Heart left ventricle (tissue), 13 donors: ENCODE measurements around the gene RBM18.

Experiments
- POLR2A ChIP-seq, 2 donors: fragments of 450-650 bp; IDR thresholded peaks; one replicate each; pipeline ENCODE4 v1.6.1; 2017; ENCODE audit warnings: antibody characterized with exemption in 2 of 2, mild to moderate bottlenecking in 2 of 2, moderate library complexity in 2 of 2
- TF ChIP-seq, protein P1 (sequence below), 12 donors: fragments of 200-600 bp; sonication (generic) in 4 of 12; IDR thresholded peaks; one replicate each; pipeline versions ENCODE4 v1.5.0 to v1.8.0; 2018 to 2022; ENCODE audit warnings: antibody characterized with exemption in 12 of 12, mild to moderate bottlenecking in 5 of 12
- donor health status: ischemic (EF 13 %, LVEDD 7.1; RV severe dilation, severe dysfunction).
- donor health status: DM: no; HTN: yes; CAD: no.
- donor health status: DM: no; HTN: no; CAD: no.
- donor health status: ischemic (EF 25% LVEDD 6.9; RV normal size, moderate dysfunction).
- donor health status: ischemic (EF 25% LVEDD 5.7; RV mildly dilated, moderate dysfunction).
- donor health status: ischemic (EF 35%, LVEDD 5.7; RV mildly dilated, moderate dysfunction).
- donor health status: nonischemic (EF 11% LVEDD 7.7; RV severe dilation, severe dysfunction).
- donor health status: DM: yes; HTN: yes; CAD: no.
- donor health status: PGD.
- donor health status: ischemic (EF 29% LVEDD 5.4; RV normal size, mild dysfunction).
- donor health status: nonischemic (EF 23%, LVEDD 6.1; RV moderate dilation, normal function).

DNA sequence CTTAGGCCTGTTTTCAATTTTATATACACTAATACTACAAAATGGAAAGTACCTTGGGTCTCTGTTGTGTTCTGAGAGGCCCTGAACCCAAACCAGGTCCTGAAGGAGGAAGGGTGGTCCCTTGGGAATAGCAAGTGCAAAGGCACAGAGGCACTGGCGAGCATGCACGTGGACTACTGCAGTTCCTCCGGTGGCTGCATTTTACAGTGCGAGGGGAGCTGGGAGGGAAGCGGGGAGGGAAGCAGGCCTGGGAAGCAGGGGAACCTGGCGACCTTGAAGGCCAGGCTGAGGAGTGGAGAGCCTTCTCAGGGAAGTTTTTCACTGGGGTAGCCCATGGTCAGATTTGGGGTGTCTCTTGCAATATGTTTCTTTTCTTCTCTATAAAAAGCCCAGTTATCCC lies 71.0 kb downstream of the RBM18 start:
- TF ChIP-seq, protein P1, sequence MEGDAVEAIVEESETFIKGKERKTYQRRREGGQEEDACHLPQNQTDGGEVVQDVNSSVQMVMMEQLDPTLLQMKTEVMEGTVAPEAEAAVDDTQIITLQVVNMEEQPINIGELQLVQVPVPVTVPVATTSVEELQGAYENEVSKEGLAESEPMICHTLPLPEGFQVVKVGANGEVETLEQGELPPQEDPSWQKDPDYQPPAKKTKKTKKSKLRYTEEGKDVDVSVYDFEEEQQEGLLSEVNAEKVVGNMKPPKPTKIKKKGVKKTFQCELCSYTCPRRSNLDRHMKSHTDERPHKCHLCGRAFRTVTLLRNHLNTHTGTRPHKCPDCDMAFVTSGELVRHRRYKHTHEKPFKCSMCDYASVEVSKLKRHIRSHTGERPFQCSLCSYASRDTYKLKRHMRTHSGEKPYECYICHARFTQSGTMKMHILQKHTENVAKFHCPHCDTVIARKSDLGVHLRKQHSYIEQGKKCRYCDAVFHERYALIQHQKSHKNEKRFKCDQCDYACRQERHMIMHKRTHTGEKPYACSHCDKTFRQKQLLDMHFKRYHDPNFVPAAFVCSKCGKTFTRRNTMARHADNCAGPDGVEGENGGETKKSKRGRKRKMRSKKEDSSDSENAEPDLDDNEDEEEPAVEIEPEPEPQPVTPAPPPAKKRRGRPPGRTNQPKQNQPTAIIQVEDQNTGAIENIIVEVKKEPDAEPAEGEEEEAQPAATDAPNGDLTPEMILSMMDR (IDR thresholded peaks at IDR 0.05), result no peak
- no peak for TF ChIP-seq POLR2A (IDR thresholded peaks at IDR 0.05)
